Daoy (cell line): Measurements from ENCODE around the gene HLA-DMB. TPM values are rescaled to one million over a fixed set of nuclear protein-coding genes. Genes with fewer than 3 reads are reported as not detected.
"Not testable (repeated sequence)": the region's sequence is repeated elsewhere in the genome, so short reads cannot be mapped to it uniquely, and the experiment has no call there.

ENCODE experiments used
- DNase-seq: peaks from one replicate; pipeline ENCODE4 v3.0.0-alpha.2; 2015; ENCODE audit warnings: low read depth
- total RNA-seq: library from RNA; depleted of rRNA; stranded (reverse); fragments of >200 nt; shearing (Covaris generic); gene quantifications from 2 replicates; pipeline ENCODE4 v1.2.3, GENCODE V29; 2014

Gene HLA-DMB
- total RNA-seq, 1 experiment from 2014 or later: 0.23 TPM

DNA sequence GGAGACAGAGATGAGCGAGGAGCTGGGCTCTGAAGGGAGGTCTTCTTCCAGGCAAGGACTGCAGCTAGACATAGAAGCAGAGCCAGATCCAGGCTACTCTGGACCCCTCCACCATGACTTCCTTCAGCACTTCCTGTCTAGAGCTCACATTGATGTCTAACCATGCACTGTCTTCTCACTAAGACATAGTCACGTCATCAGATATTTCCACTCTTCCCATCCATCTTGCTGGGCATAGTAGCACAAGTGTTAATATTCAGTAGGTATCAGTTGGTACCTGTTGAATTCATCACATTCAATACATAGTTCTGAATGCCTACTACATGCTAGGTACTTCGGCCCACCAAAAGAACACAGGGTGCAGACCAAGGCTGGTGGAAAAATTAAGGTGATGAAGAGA is 9.2 kb upstream of the HLA-DMB start:
- no peak for DNase-seq

DNA sequence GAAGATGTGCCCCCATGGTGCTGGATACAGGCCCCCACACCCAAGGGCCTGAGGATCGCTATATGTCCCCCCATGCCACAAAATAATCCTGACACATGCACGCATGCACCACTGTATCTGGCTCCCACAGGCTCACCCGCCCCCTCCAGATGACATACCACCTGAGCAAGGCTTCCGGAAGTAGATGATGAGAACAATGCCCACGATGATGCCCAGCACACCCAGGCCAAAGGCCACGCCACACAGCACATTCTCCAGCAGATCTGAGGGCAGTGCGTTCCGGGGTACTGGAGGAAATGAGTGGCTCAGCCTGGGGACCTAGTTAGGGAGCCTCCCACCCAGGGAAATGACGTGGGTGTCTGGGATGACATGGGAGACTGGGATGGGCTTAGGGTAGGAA is 8.3 kb upstream of the HLA-DMB start:
- no peak for DNase-seq

DNA sequence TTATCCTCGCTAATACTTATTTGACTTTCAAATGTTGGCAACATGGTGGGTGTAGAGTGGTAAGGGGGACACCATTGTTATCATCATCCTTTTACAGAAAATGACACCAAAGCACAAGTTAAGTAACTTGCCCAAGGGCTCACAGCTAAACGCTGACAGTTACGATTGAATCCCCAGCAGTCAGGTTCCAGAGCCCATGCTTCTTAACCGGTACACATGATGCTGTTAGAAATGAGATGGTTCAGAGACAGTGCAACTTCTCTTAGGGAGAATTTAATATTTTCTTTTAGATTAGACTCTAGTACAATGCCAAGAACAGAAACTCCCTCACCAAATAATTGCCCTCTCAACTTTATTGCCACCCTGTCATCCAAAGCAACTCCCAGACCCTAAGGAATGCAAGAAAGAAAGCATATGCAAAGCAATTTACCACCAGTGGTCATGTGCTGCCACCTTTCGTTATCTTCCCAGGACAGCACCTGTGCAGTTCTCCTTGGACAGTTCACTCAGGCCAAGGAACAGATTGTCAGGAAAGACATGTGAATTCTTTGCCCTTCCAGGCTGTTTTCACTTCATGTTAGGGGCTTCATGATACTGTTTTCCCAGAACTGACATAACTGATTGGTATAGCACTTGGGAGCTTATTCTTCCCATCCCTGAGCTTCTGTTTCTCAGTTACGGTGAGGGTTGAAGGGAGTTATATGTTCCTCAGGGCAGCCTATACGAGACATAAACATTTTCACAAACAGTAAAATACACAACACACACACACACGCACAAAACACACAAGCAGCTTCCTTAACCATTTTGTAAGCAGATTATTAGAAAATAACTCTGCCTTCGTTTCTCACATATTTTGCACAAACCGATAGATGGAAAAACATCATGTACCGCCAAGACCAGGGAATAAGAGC is 7.0 kb upstream of the HLA-DMB start:
- peak; percentile 70 for DNase-seq

DNA sequence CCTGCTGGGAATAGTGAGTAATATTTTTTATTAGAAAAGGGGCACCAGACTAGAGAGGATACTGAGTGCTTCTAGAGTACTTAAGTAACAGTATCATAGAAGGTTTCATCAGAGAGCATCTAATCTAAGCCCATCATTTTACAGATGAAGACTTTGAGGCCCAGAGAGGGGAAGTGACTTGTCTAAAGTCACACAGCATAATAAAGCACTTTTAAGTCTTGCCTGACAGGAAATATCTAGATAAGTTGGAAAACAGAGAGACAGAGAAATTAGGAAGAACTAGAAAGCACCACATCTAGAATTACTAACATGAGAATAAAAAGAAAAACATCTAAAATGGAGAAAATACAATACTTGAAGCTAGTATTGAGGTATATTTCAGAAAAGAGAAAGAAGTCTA is 6.1 kb upstream of the HLA-DMB start:
- no peak for DNase-seq

DNA sequence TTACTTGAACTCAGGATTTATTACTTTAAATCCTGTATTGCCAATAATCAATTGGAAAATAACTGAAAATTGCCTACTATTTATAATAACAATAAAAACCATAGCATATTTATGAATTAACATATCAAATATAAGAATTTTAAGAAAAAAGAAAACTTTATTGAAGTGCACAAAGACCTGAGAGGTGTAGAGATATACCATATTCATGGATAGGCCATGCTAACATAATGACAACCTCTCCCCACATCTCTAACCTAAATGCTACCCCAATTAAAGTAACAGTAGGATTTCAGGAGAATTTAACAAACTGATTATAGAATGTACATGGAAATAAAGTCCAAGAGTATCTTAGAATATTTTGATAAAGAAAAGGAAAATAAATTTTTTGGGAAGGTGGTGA is 5.1 kb upstream of the HLA-DMB start:
- DNase-seq: no peak

DNA sequence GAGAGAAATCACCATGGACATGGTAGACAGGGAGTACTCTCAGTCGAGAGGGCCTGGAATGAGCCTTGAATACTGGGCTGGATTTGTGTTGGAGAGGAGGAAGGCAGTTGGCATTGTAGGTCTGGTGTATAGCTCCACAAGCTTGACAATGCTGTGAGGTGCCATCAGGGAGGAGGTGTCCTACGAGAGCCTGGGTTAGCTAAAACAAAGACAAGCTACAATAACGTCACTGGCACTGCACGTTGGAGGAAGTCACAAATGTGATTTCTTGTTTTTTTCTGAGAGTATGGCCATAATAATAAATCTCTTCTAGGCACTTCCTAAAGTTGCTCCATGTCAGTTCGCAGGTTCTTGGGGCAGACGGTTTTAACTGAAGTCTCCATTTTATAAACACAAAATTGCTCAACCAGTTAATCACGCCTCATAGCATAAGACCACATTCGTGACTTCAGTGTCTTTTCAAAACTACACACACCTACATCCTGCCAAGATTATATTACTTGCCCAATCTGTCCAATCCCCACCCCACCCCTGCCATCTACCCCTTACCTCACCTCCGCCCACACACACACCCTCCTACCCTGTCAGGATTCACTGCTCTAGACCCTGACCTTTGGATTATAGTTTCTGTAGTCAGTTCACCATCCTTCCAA is 4.4 kb upstream of the HLA-DMB start:
- peak; percentile 62 for DNase-seq

DNA sequence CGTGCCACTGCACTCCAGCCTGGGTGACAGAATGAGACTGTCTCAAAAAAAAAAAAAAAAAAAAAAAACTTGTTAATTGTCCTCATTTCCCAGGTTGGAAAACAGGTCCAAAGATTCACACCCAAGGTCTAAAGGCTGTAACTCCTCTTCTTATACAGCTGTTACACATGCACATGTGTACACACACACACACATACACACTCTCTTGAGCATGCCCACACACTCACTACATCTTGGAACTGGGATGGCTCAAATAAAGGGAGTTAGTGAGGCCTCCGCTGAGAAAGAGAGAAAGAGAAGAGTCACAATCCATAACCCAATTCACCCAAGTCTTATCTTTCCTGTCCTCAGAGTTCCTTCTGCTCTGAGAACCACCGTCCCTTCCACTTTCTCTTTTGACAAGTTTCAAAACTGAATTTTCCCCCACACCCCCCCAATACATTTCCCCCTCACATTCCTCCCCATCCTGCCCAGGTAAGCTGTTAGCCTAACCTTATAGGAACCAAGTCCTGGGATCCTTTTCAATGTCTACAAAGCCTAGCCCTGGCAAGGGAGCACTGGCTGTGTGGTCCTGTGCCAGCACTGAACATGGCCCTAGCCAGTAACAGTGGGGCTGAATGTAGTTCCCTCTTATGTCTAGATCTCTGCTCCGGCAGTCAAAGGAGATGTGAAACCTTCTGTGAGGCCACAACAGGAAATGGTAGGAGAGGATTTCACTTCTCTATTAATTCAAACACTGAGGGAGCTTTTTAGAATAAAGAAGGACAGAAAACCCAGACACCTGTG is 3.2 kb upstream of the HLA-DMB start:
- DNase-seq: no peak

DNA sequence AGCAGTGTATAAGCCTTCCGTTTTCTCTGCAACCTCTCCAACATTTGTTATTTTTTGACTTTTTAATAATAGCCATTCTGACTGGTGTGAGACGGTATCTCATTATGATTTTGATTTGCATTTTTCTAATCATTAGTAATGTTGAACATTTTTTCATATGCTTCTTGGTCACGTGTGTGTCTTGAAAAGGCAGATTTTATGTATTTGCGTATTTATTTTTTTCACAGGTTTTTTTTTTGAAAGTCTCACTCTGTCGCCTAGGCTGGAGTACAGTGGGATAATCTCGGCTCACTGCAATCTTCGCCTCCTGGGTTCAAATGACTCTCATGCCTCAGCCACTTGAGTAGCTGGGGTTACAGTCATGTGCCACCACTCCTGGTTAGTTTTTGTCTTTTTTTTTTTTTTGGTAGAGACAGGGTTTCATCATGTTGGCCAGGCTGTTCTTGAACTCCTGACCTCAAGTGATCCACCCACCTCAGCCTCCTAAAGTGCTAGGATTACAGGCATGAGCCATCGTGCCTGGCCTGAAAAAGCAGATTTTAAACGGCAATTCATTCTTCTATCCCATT is 1.8 kb upstream of the HLA-DMB start:
- DNase-seq: not testable (repeated sequence)

DNA sequence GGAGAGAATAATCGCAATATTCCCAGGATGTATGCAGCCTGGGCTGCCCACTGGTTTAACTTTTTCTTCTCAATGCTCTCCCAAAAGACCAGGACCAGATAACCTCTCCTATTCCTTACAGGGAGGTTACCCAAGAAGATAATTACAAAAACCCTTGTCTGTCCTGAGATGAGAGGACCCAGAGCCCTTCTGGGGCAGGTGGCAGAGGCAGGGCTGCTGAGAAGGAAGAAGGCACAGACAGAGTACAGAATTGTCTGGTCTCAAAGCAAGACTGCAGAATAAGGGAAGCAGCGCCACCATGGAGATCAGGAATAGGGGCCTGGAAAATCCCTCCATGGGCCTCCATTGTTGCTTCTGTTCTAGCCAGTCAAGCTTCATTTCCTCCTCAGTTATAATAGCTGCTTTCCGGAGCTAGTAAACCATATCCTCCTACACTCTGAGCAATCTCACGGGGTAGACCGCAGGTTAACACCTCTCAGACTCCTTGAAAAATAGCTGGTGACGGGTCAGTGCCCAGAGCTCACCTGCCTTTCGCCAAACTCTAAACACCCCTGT is 463 bp upstream of the HLA-DMB start:
- peak; percentile 71 for DNase-seq

DNA sequence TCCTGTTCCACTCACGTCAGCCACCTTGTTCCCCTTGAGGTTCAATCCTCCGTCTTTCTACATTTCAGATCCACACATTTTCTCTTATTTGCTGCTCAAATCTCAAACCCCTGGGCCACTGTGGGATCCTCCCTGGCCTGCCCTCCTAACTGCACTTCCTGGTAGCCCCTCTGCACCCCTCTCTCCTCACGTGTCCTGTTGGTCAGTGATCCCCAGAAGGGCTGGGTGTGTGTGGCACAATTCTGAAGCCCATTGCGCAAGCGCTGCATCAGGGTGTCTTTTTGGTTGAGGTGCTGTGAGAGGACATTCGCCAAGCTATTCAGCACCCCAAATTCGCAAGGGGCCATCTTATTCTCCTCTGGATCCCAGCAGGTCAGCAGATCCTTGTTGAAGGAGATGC is 2.3 kb downstream of the HLA-DMB start:
- DNase-seq: no peak

DNA sequence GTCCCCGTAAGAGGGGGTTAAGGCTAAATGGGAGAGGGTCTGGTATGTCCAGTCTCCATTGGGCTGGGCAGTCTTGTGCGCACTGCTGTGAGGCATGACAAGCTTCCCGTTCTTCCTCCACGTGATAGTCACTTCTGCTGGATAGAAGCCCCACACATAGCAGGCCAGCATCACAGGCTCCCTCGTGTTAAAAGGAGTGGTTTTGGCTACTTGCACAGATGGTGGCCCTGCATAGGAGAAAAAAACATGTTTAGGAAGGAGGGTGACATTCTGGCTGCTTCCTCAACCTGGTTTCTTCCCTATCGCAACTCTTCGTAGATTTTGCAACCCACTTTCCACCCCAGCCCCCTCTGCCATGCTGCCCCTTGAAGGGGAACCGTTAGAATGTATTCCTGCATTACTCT is 3.6 kb downstream of the HLA-DMB start:
- DNase-seq: no peak

DNA sequence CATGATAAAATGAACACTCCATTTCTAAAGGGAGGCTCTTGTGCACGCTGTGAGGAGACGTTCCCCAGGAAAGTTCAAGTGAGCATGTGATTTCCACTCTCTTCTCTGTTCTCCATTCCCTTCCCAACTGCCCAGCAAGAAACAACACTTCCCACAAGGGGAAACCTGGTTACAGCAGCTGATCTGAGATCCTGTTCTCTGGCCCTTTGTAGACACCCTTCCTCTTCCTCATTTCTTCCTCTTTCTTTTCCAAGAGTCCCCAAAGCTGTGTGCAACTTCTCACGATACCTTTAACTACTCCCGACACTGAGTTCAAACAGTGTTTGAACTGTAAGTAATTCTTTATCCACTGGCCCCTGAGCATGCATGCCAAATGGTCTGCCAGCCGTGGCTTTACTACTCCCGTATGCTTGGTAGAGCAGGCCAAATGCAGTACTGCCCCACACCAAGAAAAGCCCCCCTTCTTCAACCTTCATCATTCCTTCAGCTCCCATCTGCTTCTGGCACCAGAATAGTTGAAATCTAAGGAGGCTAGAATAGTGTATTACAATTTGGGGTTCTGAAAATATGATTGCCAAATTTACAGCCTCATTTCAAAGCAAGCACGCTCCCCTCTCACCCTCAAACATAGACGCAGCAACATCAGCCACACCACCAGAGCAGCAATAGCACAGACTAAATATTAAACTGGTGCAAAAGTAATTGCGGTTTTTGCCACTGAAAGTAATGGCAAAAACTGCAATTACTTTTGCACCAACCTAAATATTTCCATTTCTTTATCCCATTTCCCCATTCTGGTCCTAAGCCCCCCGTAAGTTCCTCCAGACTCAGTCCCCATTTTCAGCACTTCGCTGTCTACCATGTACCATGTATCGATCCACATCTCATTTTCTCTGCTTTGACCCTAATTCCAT is 4.3 kb downstream of the HLA-DMB start:
- DNase-seq: no peak

DNA sequence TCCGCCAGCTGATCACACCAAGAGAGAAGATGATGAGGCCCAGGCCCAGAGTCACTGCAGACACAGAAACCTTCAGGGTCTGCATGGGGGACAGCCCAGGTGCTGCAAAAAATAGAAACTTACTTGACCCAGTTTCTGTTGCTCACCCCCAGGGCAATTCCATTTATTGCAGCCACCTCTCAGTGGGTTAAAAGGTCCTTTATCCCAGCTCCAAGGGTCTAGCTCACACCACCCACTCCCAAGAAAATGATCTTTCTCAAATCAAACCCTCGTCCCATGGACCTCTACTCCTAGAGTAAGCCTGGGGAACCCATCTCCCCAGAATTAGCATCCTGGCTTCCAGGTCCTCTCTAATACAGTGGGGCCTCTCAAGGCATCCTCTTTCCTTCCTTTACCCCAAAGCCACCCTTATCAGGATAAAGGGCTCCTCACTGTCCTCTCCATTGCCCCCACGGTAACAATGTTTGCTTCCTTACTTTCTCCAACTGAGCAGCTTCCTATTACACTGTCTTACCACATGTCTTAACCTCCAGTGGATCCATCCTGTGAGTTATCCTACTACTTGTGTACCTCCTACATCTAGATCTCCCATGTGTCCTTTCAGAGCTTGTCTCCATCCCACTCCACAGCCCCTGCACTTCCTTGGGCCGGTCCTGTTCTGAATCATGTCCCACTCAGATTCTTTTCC is 5.1 kb downstream of the HLA-DMB start:
- DNase-seq: no peak

DNA sequence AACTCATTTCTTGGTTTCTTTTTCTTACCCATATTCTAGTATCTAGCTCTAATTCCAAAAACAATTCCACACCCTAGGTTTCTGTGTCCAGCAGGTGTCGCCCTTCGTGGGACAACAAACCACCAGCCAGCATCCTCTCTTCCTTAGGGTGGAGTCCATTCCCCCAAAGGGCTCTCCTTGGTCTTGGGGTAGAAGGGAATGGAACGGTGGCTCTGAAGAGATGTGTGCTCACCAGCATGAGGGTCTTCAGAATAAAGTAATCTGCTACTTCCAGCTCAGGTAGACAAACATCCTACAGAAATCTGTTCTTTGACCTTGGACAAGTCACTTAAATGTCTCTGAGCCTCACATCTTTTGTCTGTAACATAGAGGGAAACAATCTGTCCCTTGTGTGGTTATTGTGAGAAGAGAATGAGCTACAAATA is 7.2 kb downstream of the HLA-DMB start:
- DNase-seq: peak; percentile 75

DNA sequence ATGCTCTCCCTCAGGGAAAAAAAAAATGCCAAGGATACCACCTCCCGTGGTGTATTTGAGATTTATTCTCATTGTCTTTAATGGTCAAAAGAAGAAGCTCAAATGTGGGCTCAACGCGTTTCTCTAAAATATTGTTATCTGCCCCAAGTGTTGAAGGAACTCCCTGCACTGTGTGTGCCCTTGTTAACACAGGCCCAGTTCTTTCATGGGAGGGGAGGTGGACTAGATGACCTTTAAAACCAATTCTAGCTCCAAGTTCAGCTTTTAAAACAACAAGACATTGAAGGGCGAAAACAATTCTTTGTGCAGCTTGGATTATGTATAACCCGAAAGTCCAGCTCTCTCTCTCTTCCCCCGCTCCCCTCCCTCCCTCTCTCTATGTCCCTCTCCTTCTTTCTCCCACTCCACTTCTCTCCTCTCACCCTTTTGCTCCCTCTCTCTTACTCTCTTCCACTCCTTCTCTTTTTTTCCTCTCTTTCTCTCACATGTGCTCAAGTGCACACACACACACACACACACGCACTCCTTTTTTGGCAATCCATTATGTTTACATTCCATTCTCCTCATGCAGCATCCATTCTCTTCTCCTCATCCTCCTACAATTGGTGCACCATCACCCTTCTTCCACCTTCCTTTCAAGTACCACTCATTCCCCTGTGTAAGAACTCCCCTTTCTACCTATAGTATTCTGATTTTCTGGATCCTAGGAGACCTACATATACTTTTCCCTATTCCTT is 8.5 kb downstream of the HLA-DMB start:
- DNase-seq: no peak

DNA sequence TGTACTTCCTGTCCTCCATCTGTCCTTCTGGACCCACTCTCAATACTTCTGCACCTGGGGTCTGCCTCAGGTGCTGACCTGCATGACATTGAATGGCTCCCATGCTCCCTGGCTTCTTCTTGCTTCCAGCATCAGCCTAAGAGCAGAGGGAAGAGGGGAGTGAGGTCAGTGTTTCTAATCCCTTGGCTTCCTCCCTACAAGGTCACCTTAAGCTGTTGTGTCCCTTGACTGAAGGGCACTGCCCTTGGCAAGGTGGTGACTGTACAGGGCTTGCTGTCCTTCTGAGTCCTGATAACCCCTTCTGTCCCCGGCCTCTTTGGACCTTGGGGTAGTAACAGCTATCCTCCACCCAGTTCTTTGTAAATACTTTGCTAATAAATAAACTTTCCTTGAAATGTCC is 9.6 kb downstream of the HLA-DMB start:
- no peak for DNase-seq

DNA sequence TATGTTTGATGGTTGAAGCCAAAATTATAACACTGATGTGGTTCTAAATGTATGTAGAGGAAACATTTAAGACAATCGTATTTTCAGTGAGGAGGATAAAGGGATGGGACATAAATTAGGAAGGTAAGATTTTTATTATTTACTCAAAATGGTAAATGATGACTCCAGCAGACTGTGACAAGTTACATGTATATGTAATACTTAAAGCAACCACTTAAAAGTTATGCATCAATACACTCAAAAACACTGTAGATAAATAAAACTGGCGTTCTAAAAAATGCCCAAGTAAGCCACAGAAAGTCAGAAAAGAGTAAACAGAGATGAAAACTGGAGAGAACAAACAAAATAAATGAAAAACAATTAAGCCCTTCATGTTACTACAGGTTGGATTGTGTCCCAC is 18.7 kb downstream of the HLA-DMB start:
- DNase-seq: no peak

DNA sequence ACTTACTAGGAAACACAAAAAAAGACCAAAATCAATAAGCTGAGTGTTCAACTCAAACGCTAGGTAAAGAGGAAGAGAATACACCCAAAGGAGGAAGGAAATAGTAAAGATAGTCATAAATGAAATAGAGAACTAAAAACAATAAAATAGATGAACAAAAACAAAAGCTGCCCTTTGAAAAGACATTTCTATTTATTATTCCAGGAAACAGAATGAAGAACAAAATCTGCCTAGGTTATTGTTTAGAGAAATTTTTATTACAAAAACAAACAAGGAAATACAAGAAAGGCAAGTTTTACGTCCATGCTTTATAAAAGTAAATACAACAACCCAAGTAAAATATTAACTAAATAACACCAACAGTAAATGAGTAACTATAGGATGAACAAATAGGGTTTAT is 20.1 kb downstream of the HLA-DMB start:
- no peak for DNase-seq

DNA sequence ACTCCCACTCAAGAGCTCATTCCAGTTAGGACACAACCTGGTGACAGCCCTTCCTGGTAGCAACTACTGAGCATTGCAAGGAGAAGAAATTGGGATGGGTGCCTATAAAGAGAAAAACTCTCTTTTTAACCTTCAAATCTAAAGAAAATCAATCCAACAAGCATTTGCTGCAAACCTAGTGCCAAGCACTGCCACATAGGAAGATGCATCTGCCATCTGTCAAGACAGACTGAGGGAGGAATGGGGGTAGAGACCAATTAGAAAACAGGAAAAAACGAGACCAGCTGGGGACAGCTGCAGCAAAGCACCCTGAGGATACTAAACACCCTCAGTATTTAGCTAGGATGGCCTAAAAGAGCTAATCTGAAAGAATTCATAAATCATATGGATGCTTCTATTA is 27.9 kb downstream of the HLA-DMB start:
- no peak for DNase-seq
